HG03175 (cell line): ENCODE data around the gene B3GNT5.

Experiments used
- ATAC-seq: cut with Tn5 transposase; IDR thresholded peaks from one replicate; pipeline ENCODE4 v1.9.1; 2021; ENCODE audit warnings: mild to moderate bottlenecking, moderate library complexity; ENCODE audit not compliant: unreplicated experiment

Gene B3GNT5

DNA sequence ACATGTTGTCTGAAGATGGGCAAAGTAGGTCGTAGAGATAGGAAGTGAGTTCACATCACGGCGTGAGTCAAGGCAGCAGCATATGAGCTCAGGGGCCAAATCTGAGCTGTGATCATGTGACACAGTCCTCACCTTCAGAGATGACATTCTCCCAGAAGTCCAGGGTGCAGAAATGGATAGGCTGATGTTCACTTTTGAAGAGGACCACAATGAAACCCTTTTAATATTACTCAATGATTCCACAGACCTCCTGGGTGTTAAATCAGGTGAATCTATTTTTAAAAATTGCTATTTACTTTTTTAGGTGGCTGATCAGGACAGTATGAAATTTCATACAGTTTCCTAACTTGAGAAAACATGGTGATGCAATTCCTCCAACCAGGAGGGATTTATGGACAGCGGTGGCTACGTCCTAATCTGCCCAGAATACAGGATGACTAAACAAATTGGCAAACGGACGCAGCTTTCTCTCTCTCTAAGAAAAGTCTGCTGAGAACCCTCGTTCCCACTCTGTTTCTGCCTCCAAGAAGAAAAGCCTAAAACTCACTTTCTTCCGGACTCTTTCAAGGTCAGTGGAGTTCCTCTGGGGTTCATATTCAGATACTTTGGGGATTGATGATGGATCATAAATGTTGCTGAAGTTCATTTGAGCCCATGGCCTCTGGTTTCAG is 34.4 kb downstream of the B3GNT5 start:
- no peak for ATAC-seq

DNA sequence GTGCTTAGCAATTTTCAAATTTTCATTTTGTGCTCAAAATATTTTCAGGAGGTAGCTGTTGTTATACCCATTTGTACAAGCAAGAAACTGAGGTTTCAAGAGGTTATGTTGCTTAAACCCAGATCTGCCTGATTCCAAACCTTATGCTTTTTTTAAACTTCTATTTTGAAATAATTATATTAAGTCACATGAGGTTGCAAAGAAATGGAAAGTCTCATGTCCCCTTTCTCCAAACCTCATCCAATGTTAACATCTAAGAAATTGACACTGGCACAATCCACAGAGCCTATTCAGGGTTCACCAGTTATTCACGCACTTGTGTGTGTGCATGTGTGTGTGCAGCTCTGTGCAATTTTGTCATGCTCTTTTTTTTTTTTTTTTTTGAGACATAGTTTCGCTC is 35.1 kb downstream of the B3GNT5 start:
- no peak for ATAC-seq

DNA sequence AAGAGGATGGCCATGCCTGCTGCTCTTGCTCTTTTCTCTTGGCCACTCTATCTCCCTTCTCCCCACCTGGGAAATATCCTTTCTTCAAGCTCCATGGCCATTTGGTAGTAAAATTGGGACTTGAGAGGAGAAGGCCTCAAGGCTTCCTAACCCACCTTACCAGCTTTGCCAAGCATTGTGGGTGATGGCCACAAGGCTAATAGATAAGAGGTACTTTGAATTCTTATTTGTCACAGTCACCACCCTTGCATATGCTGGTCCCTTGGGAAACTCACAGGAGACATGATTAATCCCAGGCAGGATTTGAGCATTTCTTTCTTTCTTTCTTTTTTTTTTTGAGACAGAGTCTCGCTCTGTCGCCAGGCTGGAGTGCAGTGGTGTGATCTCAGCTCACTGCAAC is 37.2 kb downstream of the B3GNT5 start:
- no peak for ATAC-seq

DNA sequence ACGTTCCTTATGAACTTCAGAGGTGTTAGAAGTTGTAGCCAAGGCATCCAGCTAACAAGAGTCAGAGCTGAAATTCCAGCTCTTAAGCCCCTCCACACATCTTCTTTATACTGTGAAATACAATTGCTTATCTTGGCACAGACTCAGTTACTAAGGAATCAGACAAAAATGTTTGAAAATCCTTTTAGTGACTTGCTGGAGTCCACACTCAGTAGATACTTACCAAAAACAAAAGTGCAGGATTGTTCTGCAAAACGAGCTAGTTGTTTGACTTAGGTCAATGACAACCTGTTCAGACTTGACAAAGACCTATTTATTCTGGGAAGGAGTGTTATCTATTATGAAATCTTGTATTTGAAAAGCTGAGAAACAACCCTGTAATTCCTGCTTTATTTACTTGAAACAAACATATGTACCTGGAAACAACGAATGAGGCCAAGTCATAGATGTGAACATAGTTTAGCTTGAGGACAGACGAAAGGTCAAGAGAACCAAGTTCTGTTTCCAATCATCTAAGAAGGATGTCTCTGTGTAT is 38.5 kb downstream of the B3GNT5 start:
- no peak for ATAC-seq

DNA sequence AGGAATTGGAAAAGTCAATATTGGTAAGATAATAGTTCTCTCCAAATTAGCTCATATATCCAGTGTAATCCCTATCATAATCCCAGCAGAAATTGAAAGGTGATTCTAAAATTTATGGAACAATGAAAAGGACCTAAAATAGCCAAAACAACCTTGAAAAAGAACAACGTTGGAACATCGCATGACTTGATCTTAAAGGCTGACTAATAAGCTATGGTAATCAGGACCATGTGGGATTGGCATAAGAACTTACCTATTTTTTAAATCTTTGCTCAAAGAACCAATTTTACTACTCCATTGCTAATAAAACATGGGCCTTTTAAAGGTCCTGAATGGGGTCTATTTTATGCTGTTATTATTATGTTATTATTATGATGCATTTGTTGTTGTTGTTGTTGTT is 40.9 kb downstream of the B3GNT5 start:
- no peak for ATAC-seq

DNA sequence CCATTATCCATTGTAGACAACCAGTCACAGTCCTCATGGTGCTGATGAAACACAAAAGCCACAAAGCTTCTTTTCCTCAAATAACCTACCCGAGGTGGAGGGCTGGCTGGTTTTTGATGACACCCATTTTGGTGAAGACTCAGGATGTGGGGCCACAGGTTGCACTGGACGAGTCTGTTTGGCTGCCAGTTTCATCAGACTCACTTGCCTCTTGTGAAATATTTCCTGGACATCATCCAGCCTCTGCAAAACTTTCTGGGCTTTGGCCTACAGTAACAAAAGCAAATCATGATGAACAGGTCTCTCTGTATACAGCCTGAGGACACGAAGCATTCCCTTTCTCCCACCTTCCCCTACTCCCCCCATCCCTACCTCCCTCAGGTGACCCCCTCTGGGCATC is 42.2 kb downstream of the B3GNT5 start:
- no peak for ATAC-seq

DNA sequence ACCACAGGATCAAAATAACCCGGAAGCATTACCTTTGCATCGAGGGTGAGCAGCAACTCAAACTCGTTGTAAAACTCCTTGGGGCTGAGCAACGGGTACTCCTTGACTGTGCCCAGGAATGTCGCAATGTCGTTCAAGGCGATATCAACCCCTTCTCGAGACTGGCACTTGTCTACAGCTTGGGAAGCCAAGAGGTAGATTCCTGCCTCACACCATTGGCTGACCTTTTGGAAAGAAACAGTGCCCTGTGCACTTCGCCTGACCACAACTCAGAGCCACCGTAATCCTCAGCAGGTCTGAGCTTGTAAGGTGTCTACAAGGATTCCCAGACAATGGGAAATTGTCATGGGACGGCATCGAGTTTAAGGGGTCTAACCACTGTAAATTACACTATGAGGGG is 43.9 kb downstream of the B3GNT5 start:
- no peak for ATAC-seq

DNA sequence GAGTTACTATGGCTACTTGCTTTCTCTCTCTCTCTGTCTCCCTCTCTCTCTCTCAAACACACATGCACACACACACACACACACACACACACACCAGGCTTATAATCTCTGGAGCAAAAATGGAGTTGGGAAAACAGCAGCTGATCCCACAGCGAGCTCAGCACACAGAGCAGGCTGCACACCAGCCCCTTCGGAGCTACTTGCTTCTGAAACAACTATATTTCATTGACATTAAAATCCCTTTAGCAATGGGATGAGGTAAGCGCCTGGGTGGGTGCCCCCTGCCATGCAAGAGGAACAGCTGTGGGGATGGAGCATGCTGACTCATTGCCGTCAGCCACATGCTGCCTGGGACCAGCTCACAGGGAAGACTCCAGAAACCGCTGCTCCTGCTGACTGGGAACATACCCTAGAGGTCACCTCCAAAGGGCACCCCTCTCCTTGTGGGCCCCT is 45.7 kb downstream of the B3GNT5 start:
- ATAC-seq, result no peak

DNA sequence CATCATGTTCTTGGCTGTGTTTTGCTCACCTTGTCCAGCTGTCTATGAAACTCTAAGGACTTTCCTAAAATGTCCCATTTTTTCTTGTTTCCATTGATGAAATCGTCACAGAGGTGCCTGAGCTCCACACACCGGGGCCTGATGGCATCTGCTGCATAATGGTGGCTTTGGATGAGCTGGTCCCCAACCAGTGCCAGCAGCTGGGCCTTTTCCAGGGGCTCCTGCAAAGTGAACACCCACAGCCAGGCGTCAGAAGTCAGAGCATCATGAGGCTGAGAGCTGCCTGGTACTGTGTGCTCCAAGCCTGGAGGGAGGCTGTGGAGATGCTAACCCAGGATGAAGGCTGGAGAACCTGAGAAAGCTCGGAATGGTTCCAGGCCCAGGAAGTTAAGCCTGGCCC is 46.9 kb downstream of the B3GNT5 start:
- ATAC-seq, result no peak

DNA sequence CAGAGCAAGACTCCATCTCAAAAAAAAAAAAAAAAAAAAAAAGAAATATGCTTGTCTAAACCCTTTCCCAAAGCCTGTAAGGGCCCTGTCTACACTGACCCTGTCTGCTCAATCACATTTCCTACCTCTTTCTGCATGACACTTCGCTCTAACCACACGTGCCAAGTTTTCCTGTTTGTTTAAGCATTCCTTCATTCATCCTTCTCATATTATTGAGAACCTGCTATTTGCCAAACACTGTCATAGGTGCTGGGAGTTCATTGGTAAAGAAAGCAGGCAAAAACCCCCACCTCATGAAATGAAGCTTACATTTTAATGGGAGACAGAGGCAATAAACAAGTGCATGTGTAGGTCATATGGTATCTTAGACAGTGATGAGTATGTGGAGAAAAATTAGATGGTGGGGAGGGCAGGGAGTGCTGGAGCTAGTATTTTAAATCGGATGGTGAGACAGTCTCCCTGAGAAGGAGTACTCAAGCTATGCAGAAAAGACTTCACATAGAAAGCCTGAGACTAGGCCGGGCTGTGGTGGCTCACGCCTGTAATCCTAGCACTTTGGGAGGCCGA is 48.0 kb downstream of the B3GNT5 start:
- ATAC-seq, result no peak

DNA sequence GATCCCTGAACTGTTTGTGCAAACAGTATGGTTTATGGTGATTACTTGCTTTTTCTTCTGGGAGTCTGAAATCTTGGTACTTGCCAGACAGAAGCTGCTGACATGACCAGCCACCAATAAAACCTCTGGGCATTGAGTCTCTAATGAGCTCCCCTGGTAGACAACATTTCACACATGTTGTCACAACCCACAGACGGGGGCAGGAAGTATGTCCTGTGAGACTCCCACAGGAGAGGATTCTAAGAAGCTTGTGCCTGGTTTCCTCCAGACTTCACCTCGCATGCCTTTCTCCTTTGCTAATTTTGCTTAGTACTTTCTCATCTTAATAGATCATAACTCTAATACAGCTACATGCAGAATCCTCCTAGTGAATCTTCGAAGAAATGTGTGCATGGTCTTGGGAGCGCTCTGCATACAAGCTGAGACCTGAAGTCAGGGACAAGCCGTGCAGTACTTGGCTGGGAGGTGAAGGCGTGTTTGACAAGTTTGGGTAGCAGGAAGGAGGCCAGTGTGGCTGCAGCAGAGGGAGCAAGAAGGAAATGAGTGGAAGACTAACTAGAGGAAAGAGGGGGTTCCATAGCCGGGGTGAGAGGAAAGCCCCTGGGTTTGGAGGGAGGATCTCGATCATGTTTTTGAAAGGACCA is 49.0 kb downstream of the B3GNT5 start:
- no peak for ATAC-seq

DNA sequence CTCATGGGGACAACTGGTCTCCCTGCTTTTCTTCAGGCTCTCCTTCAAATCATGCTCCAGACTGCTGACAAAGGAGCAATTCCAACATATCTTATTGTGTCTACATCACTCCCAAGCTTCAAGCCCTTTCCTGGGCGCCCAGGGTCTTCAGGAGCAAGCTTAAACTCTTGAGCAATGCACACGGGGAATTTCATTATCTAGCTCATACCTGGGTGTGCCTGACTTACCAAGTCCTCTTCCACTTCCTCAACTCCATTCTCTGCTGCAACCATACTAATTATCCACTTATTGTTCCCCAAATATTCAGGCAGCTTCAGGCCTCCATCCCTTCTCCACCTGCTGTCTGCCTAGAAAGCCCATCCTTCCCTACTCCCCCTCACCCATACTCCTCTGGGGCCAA is 50.6 kb downstream of the B3GNT5 start:
- no peak for ATAC-seq

DNA sequence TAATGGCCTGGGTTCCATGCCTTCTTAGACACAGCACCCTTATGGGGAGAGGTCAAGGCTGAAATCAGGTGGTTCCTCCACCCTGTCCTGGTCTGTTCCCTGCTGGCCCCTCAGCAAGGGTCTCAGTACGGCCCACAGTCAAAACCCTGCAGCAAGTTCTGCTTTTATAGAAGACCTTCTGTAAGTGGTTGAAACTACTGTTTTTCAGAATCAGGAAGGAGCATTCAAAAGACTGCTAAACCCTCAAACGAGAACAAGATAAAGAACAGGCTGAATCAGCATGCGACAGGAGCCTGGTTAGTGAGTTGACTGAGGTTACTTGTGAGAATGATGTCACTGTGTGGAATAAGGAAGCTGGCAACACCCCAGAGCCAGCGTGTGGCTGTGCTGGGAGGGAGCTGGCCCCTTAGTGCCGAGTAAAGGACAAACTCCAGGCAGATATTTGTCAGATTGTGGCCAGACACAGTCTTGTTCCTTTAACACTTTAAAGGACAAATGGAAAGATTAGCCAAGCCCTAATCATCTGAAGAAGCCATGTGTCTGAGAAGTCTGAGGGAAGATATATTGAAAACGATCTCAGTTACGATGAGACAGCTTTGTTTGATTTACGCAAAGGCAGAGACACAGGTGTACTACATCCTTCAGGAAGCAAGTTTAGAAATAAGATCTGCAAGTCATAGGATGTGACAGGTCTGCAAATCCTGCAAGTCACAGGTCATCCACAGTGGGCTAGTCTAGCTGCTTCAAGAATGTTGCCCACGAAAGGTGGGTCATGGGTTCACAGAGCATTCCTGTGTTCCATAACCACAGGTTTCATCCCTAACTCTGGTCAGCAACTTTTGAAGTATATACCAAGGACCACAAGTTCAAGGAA is 54.0 kb downstream of the B3GNT5 start:
- peak; percentile 69 for ATAC-seq

DNA sequence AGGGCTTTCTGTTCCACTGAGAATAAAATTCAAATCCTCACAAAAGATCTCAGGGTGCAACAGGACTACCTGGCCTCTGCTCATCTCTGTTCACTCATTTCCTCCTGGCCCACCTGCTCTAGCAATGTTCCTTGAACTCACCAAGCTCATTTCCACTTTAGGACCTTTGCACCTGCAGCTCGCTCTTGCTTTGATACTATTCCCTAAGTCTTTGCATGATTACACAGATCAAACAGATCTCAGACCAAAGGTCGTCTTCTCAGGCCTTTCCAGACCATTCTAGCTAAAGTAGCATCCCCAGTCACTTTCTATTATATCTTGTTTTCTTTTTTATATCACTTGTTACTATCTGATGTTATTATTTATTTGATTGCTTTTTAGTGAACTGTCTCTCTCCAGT is 54.7 kb downstream of the B3GNT5 start:
- no peak for ATAC-seq

DNA sequence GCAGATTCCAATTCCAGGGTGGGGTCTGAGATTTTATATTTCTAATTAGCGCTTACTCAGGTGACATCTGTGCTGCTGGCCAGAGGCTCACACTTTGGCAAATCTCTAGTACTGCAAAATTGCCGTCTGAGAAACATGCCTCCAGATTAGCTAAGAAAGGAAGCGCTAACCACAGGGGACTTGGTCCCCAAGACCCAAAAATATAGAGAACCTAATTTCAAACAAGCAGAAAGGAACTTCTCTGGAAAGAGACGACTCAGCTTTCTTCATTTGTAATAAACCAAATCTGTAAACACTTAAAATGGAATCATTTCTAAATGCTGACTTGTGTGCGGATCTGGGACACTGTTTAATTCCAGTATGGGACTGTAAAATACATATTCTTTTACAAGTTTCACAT is 55.7 kb downstream of the B3GNT5 start:
- no peak for ATAC-seq

DNA sequence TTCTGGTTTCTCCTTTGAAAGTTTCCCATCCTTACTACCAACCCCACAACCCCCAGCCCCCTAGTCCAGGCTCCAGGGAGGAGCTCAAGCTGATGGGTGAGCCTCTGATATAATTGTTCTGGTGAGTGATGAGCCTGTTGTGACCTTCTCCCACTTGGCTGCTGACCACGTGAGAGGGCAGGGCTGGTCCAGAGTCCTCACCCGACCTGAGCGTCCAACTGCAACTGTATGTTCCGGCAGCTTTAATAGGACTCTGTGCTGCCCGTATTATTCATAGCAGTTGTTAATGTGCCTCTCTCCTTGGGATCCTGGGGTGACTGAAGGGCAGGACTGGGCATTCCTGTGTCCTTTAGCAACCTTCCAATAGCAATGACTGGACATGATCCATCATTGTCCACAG is 56.2 kb downstream of the B3GNT5 start:
- ATAC-seq, result no peak

DNA sequence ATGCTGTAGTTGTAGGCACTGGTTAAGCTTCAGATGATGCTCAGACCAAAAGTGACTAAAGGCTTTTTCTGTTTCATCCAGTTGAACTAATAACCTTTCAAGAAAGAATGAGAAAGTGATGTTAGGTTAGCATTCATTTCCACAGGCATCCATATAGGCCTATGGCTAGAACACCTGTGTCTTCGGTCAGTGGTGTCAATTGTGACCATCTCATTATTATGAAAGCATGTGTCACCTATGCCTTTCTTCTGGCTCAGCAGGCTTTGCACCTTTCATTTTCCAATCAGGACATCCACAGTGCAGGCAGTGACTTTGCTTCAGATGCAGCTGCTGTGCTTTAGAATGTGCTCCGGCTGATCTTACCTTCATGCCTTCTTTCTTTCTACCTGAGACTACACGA is 57.9 kb downstream of the B3GNT5 start:
- no peak for ATAC-seq

DNA sequence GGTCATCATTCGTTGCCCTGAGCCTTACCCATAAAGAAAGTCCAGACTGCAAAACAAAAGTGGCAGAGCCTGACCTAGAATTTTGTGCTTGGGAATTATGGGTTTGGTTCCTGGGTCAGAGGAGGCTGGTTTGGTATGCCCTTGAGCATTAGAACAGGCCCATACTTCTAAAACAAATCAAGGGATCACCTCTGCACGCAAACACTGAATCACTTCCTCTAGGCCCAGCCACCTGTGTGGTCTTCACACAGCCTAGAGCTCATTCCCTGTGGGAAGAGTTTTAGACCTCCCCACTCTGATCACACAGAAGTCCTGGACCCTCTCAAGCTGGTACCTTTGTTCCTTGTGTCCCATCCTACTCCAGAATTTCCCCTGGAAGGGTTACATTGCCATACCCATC is 59.4 kb downstream of the B3GNT5 start:
- no peak for ATAC-seq

DNA sequence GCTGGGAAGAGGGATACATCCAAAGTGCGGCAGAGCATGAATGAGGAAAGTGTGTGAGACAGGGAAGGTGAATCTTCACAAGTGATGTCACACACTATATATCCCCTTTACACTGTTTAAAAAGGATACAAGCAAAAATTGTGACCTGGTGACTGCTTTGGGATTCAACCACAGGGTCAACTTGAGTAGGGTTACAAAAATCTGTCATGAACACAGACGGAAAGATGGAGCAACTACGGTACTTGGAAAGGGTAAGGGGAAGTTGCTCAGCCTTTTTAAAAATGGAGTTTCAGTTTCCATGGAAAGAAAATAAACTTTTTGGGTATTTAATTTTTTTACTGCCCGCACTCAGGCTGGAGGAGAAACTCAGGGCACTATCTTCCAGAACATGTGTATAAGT is 60.3 kb downstream of the B3GNT5 start:
- no peak for ATAC-seq

DNA sequence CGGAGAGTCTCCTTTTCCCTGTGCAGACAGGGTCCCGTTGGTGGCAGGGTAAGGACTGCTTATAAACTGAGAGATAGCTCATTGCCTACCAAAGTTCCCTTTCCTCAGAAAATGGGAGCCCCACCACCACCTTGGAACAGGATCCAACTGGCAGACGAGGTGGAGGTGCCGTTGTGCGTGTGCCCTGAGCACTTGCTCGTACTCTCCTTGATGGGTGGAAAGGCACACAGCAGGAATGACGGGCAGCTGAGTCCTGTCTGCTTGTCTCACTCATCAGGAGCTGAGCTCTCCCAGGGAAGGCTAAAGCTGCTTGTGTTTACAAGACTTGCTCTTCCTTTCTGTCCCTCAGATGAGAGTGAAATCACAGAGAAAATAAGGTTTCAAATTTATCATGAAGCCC is 60.7 kb downstream of the B3GNT5 start:
- ATAC-seq, result no peak

DNA sequence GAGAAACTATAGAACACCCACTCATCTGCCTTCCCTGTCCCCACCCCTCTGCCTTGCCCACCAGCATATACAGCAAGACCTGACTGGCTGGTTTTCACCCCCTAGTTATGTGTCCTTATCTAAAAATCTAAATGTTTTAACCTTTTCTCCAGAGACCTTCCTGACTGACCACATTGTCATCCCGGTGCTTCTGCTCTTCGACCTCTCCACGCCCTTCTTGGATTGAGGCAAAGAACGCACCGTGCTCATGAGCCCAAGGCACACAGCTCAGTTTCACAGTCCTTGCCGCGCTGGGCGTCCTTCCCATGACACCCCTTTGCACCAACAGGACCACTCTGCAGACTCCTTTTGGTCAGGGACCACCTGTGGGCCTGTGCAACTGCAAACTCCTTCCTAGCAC is 62.7 kb downstream of the B3GNT5 start:
- ATAC-seq, result no peak
